Stimulated activated CD4-positive, alpha-beta T cell treated with anti-CD3 and anti-CD28 coated beads, Interleukin-15, amount 100 ng/mL, for 1 hour (primary cell): ENCODE results near the gene PDIA5.
"Not testable (repeated sequence)": the region's sequence is repeated elsewhere in the genome, so short reads cannot be mapped to it uniquely, and the experiment has no call there.

Experiments used
- DNase-seq, 2 donors: peaks; one replicate each; pipeline ENCODE4 v3.0.0-alpha.2; 2020; ENCODE audit warnings: low read depth in 1 of 2, low spot score in 1 of 2

The PDIA5 gene

DNA sequence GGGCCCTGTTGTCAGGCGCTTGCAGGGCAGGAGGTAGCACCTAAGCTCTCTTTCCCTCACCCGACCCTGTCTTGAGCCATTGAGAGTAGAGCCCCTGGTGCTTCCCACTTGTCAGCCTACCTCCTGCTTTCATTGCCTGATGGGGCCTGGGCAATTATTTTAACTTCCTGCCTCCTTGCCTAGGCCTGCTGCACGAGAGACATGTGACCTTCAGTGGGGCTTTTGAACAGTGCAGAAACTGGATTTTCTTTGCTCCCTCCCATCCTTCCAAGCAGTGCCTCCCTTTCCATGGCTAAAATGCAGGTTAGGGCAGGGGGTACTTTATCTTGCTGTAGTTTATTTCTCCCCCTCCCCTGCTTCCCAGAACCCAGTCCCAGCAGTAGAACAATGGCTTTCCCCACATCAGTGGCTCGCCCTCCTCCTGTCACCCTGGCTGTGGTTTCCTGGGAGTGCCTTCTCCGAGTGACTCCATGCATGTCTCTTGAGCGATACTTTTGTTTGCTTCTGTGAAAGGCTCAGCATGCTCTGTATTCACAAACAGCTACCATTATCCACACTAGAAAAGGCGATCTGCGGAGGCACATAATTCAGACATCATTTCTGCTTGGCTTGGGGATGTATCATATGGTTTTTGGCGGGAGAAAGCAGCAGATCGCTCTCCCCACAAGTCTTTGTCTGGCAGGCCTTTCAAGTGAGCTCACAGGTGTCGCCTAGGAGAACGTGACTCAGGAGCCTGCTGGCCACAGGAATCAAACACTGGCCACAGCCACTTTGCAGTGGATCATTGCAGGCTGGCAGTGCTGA, 24.1 kb downstream of the PDIA5 start:
- no peak for DNase-seq

DNA sequence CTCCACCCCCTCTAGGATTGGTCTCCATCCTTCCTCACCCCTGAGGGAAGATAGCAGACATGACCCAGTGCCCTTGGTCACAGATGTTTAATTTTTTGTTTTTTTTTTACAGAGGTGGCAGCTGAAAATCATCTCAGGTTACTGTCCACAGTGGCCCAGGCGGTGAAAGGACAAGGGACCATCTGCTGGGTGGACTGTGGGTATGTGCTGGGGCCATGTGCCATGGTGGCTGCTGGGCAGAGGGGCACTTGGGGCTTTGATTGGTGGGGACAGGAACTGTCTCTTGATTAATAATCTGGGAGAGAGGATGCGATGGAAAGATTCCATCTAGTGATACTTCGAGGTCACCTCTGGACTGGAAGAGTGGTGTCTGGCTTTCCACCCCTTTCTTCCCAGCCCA, 25.4 kb downstream of the PDIA5 start:
- DNase-seq: no peak

DNA sequence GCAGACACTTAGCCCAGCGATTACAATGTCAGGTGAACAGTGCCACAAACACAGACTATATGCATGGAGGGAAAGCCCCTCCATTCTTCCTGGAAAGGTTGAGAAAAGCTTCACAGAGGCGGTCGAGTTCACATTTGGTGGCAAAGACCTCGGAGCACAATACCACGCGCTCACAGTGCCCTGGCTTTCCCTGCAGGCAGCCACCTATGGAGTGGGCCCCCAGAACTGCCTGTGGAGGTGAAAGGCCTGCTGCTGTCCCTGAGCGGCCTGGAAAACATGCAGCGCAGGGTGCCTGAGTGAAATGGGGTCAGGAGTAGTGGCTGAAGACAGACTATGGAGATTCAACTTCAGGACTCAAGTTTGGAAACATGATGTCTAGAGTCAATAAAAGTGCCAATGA, 26.9 kb downstream of the PDIA5 start:
- no peak for DNase-seq

DNA sequence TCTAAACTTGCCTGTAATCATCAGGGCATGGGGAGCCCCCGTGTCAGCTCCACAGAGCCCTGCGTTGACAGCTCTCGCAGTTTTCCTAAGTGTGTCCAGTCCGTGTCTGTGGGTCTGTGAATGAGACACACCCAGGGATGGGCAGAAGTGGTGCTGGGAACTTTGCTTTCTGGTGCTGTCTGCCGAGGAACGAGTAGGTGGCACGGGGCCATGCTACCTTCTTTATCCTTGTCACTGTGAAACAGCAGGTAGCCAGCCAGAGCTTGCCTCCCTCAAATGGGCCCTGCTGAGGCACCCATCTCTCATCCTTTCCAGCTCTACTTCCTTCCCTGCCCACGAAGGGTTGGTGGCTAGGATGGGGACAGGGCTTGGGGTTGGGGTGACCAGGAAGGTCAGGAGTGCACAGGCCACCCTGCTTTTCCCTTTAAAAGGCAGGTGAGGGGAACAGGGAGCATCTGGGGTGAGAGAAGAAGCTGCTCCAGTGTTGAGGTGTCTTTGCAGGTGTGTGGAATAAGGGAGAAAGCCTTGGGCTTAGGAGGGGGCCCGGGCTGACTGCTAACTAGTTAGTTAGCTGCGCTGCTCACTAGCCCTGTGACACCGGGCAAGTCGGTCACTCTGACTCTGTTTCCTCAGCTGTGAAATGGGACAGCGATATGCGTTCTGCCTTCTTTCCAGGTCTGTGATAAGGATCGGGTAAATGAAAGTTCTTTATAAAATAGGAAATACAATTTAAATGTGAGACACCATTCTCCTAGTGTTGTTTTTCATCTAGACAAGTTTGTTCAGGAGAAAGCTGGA, 27.9 kb downstream of the PDIA5 start:
- DNase-seq: no peak

DNA sequence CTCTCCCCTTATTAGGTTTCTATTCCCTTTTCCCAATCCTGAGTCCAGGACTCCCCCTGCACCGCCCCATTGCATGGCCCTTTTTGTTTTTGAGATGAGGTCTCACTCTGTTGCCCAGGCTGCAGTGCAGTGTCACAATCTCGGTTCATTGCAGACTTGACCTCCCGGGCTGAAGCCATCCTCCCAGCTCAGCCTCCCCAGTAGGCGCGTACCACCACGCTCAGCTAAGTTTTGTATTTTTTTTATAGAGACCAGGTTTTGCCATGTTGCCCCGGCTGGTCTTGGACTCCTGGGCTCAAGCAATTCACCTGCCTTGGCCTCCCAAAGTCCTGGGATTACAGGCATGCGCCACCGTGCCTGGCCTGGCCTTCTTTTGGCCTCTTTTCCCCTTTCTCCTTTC, 29.3 kb downstream of the PDIA5 start:
- DNase-seq: no peak

DNA sequence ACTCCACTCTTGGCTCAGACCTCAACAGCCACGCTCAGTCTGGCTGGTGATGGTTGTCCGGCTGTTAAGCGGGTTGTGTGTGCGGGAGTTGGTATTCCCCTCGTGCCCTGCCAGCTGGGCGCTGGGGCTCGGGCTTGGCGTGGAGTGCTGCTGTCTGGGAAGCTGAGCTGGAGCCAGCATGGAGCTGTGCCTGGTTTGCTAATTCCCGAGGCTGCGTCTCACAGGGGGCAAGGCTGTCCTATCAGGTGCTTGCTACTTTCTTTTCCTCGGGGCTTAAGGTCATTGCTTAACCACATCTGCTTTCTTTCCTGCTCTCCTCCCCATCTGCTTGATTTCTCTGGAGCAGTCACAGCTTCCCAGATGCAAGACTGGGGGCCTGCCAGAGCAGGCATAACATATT, 29.9 kb downstream of the PDIA5 start:
- DNase-seq: no peak

DNA sequence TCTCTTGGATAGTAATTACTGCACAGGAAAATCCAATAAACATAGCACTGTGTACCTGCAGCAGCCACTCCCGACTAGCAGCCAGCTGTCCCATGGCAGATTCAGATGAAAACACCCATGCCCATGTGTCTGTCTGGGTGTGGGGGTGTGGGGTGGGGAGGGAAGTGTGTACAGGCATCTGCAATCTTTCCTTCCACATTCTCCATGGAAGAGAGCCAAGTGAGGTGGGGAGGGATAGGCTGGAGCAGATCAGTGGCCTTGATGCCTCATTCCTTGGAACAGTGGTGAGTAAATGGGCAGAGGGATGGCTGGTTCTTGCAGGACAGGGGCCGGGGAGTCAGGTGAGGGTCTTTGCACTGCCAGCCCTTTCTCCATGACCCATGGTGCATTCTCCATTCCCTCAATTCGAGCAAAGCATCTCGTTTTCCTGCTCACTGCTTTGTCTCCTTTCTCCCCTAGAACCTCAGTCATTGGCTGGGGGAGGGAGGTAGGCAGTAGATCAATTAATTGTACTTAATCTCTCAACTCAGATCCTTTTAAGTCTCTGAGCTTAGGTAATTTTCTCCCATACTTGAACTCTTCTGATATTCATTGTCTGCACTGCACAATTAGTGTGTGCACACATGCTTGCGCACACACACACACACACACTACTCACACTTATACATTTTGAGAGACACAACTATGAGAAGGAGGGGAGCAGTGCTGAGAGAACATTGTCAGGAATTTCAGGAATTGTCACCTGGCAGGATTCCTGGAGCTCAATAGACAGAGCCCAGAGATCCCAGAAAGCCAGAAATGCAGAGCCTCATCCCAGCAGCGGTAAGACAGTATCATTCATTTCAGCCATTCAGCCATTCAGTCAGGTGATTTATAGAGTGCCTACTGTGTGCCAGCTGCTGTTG, 31.9 kb downstream of the PDIA5 start:
- DNase-seq: no peak

DNA sequence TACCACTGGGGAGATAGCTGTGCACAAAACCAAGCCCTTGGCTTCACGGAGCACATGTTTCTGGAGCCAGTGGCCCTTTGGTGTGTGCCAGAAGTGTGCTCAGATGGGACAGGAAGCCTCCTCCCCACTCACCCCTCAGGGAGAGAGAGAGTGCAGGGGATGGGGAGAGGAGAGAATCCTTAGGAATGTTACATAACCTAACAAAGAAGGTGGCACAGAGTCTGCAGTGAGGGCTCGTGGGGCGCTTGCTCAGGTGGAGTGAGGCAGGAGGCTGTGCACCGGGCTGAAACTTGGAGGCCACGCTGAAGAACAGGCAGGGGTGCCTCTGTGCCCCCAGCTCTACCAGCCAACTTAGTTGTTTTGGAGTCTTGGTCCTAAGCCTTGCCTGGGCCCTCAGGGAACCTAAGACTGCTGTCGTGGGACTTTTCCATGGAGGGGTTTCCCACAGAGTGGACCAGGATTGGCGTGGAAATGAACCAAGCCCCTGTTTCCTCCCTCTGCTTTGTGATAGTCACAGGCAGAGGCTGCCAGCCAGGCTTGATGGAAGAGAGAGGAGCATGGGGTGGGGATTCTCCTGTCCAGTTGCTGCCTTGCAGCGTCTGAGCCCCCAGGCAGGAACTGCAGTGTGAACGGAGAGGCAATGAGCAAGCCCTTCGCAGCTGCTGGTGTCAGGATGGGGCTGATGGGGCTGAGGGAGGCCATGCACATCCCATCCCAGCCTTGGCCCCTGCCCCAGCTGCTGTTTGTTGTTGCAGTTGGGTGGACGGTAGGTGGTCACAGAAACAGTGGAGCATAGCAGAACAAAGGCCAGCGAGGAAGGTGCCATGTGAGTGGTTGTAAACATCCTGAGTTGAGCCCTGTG, 32.7 kb downstream of the PDIA5 start:
- DNase-seq: no peak

DNA sequence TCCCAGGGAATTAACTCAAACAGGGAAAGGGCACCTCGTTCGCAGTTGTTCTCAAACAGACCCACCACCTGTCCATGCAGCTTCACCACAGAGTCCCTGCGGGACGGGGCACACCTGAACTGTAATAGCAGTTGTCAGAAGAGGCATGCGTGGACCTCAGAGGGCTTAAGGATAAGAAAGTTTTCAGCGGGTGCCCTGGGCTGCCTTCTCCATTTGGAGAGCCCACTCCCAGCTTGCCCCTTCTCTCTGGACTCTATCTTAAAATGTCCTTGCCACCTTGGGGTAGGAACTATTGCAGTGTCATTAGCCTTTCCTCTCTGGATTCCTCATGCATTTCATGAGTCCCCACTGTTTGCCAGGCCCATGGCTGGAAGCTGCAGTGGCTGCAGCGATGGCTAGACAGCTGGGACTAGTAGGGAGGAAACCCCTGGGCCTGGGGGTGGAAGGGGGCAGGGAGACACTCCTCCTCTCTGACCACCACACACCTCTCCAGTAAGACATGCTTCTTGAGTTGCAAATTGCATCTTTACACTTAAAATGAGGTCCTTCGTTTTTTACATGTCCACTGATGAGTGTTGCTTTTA, 33.5 kb downstream of the PDIA5 start:
- no peak for DNase-seq

DNA sequence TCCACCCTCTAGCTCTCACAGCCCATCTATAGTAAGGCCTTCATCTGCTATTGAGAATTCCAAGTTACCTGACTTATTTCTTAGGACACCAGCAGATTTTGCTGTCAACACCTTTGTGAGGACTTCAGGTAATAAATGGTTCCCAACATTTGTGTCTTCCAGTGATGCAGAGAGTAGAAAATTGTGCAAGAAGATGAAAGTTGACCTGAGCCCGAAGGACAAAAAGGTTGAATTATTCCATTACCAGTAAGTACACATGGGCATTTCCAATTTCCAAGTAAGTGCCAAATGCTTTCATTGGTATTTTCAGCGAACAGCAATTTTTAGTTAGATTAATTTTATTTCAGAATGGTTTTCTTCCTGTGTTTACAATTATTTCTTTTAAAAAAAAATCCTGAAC, 35.4 kb downstream of the PDIA5 start:
- no peak for DNase-seq

DNA sequence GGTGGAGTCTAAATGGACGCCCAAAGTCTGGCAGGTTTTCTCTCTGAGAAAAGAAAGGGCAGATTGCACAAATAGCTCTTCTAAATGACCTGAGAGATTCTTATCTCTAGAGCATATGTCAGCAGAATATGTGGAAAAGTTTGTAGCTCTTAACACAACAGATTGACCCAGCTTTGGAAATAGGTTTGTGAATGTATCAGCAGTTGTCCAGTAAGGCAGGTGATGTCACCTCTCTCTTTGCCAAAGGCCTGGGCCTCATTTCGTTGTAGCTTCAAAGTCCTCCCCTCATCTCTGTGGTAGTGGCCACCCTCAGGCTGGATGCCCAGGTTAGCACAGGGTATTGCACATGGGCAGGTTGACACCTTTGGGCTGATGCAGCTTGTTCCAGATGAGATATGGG, 36.0 kb downstream of the PDIA5 start:
- DNase-seq: no peak

DNA sequence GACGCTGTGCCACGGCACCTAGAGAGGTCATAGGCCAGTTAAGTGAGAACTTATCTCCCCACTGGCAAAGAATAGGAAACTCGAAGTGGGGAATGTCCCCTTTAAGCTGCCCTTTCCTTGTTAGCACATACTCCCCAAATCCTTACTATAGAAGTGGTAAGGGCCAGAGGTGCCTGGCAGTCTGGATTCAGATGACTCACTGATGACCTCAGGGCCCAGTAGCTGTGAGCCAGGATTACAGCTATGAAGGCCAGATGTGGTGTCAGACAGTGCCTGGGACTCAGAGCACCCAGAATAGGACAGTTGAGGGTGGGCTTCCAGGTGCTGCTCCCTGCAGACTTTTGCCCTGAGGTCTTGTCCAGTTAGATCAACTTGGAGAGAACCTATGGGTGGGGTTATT, 37.7 kb downstream of the PDIA5 start:
- no peak for DNase-seq

DNA sequence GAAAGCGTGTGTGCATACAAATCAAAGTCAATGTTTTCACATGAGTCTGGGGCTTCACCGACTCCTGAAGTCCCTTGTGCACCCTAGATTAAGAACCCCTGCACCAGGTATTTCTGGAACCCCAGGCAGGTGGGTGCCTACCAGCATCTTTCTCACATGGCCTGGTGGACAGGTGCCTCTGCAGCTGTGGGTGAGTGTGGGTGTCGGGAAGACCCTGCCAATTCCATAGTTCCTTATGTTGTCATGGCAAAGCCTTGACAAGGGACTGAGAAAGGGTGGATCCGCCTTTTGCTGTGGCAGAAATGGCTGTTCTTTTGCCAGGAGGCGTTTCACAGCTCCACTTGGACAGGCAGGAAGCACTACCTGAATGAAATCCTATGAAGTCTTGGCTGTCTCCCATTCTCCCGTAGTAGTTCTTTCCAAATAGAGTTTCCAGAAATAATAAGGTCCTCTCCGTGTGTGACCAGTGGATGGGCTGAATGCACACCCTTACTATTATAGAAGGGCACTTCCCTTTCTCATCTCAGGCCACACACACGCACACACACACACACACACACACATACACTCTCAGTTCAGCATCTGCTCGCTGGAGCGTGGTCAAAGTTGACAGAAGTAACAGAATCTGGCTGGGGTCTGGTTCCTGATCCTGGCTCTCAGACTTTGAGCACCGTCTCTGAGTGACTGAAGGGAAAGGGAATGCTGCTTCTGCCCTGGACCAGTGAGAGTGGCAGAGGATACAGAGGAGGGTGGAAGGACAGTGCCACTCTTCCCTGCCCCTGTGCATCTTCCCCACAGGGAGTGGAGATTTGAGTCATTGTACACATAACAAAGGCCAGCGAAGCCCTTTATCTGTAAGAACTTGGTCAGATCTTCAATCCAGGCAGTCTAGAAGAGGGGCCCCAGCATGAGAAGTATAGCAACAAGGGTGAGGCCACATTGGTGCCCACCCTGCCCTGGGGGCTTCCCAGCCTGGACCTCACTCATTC, 38.7 kb downstream of the PDIA5 start:
- no peak for DNase-seq

DNA sequence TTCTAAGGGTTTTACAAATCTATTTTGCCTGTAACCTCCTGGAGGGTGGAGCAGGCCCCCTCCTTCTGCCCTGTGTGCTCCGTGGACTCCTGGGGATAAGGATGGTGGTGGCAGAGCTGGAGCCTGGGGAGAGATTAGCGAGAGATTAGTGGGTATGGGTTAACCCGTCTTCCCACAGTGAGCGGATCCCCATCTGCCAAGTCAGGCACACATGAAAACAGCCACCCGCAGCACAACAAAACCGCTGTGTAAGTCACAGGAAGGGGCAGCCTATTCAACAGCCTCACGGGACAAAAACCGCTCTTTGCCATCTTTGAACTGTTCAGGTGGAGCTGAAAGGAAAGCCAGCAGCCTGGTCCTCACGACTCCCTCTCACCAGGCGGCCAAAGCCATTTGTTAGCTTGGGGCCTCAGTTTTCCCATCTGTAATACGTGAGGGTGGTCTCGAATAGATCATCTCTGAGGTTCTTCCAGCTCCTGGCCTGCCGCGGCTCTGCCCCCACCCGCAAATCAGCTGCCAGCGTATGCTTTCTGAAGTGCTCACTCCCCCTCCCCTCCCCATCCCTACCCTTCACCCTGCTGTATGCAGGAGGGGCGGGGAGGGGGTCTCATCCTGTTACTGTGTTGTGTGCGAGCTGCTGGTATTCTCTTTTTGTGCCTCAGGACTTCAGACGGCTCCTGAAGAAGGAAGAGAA, 43.6 kb downstream of the PDIA5 start:
- DNase-seq: no peak

DNA sequence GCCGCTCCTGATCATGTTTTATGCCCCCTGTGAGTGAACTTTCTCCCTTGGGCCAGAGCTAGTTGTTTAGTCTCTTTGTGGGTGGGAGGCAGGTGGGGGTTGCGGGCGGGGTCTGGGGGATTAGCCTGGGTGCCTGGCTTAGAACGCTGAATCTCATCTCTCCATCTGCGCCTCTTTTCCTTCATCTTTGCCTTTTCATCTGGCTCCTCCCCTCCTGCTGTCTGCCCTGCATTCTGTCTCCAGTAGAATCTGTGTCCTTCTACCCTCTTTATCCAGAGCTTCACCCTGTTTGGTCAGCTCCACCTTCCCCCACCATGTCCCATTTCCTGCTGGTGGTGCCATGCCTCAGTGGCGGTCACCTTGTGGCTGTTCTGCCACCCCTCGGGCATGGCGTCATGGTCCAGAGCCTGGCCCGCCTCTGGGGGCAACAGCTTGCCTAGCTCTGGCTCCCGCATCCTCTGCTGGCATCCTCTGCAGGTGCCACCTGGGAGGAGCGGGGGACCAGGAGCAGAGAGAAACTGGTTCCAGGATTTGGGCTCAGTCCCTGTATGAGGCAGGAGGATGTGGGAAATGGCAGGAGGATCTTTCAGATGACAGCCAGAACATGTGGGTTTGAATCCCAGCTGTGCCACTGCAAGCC, 44.3 kb downstream of the PDIA5 start:
- no peak for DNase-seq

DNA sequence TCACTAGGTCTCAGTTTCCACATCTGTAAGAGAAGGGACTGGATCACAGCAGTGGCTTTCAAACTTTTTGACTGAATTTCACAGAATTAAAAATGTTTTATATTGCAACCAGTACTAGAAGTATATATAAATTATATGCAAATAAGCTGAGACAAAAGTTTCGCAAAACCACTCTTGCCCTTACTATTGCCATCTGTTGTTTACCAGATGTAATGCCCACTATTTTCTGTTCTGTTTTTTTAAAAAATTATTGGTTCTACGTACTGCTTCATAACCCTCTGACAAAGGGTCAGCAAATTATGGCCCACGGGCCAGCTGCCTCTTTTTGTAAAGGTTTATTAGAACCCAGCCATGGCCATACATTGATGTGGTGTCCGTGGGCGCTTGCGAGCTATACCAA, 44.8 kb downstream of the PDIA5 start:
- DNase-seq: no peak

DNA sequence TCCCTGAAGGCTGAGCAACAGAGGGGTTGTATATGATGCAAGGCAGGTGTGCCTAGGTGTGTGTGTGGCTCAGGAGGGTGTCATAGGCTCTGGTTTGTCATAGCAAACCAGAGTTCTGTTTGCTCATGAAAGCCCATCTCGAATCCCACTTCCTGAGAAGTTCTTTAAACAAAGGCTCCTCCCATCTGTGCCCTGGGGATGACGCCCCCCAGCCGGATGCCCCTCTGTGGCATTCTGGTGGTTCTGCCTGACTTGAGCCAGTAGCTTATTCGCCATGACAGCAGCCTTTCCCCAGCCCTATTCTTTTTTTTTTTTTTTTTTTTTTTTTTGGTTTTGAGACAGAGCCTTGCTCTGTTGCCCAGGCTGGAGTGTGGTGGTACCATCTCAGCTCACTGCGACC, 45.4 kb downstream of the PDIA5 start:
- no peak for DNase-seq

DNA sequence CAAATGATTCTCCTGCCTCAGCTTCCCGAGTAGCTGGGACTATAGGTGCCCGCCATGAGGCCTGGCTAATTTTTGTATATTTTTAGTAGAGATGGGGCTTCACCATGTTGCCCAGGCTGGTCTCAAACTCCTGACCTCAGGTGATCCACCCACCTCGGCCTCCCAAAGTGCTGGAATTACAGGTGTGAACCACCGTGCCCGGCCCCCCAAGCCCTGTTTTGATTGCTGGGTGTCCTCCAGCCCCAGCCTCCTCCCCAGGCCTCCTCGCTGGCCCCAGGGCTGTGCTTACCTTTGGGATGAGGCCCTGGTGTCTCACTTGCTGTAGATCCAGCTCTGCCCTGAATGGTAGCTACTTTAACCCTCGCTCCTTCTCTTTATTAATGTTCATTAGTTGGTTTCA, 45.8 kb downstream of the PDIA5 start:
- not testable (repeated sequence) for DNase-seq
